Measurements from ENCODE around the gene LPCAT3. TPM values are rescaled to one million over a fixed set of nuclear protein-coding genes. Genes with fewer than 3 reads are reported as not detected.

The LPCAT3 gene
- total RNA-seq, 1 experiment from 2014 or later, result 54.3 TPM

DNA sequence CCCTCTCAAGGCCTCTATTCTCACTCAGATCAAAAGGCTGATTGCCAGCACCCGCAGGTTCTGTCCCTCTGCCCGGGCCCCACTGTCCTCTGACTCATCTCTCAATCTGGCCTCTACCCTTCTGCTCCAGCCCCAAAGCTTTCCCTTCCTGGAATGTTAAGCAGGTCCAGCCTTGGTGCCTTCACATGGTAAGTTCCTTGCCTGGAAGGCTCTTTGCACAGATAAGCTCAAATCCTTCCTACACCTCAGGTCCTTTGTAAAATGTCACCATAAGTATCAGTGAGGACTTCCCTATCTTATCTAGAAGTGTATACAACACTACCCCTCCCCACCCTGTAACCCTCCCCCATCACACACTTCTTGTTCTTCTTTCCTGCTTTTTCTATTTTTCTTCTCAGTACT is 22.2 kb downstream of the LPCAT3 start:
- no peak for TF ChIP-seq POLR2AphosphoS5 (IDR thresholded peaks at IDR 0.05; ENCODE audit: low read depth, low read length)
- TF ChIP-seq, protein P1, sequence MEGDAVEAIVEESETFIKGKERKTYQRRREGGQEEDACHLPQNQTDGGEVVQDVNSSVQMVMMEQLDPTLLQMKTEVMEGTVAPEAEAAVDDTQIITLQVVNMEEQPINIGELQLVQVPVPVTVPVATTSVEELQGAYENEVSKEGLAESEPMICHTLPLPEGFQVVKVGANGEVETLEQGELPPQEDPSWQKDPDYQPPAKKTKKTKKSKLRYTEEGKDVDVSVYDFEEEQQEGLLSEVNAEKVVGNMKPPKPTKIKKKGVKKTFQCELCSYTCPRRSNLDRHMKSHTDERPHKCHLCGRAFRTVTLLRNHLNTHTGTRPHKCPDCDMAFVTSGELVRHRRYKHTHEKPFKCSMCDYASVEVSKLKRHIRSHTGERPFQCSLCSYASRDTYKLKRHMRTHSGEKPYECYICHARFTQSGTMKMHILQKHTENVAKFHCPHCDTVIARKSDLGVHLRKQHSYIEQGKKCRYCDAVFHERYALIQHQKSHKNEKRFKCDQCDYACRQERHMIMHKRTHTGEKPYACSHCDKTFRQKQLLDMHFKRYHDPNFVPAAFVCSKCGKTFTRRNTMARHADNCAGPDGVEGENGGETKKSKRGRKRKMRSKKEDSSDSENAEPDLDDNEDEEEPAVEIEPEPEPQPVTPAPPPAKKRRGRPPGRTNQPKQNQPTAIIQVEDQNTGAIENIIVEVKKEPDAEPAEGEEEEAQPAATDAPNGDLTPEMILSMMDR (IDR thresholded peaks at IDR 0.05), result no peak
- TF ChIP-seq, protein P2, sequence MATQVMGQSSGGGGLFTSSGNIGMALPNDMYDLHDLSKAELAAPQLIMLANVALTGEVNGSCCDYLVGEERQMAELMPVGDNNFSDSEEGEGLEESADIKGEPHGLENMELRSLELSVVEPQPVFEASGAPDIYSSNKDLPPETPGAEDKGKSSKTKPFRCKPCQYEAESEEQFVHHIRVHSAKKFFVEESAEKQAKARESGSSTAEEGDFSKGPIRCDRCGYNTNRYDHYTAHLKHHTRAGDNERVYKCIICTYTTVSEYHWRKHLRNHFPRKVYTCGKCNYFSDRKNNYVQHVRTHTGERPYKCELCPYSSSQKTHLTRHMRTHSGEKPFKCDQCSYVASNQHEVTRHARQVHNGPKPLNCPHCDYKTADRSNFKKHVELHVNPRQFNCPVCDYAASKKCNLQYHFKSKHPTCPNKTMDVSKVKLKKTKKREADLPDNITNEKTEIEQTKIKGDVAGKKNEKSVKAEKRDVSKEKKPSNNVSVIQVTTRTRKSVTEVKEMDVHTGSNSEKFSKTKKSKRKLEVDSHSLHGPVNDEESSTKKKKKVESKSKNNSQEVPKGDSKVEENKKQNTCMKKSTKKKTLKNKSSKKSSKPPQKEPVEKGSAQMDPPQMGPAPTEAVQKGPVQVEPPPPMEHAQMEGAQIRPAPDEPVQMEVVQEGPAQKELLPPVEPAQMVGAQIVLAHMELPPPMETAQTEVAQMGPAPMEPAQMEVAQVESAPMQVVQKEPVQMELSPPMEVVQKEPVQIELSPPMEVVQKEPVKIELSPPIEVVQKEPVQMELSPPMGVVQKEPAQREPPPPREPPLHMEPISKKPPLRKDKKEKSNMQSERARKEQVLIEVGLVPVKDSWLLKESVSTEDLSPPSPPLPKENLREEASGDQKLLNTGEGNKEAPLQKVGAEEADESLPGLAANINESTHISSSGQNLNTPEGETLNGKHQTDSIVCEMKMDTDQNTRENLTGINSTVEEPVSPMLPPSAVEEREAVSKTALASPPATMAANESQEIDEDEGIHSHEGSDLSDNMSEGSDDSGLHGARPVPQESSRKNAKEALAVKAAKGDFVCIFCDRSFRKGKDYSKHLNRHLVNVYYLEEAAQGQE (IDR thresholded peaks at IDR 0.05; ENCODE audit: insufficient read depth in 1 of 2, low read depth in 2 of 2, low read length in 1 of 2), result no peak
- TF ChIP-seq TCF7L2 (IDR thresholded peaks at IDR 0.05; ENCODE audit: low read depth, low read length), result no peak
- no peak for TF ChIP-seq SIN3A (IDR thresholded peaks at IDR 0.05; ENCODE audit: borderline replicate concordance, insufficient read depth, low read depth, low read length)
- POLR2A ChIA-PET, result no interaction called here
- H3K27ac ChIP-seq (ENCODE audit: low read length), result no peak overlapping the region

DNA sequence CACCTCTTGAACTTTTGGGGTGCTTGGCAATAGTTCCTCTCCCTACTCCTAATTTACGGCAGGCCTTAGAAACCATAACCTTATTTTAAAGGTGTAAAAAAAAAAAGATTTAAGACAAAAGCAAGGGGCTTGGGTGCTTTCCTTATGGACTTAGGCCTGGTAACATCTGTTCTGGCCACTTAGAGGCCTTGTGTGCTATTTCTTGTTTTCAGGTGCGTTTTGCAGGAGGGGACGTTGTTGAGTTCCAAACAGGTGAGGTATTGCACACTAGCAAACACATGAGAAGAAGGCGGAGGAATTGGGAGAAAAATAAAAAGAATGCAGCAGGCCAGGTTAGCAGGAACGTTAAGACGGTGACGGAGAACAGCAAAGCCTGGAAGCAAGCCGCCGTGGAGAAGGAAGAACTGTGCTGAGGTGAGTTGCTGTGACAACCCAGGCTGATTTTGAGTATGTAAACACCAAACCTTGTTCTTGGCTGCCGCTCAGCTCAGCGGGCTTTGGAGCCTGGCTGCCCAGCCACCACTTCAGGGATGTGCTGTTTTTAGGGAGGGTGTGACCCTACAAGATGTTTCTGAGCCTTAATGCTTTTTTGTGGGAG is 30.2 kb downstream of the LPCAT3 start:
- TF ChIP-seq TCF7L2 (IDR thresholded peaks at IDR 0.05; ENCODE audit: low read depth, low read length), result no peak
- TF ChIP-seq, protein P1 (IDR thresholded peaks at IDR 0.05), result no peak
- no peak for TF ChIP-seq POLR2AphosphoS5 (IDR thresholded peaks at IDR 0.05; ENCODE audit: low read depth, low read length)
- no peak for TF ChIP-seq SIN3A (IDR thresholded peaks at IDR 0.05; ENCODE audit: borderline replicate concordance, insufficient read depth, low read depth, low read length)
- TF ChIP-seq, protein P2 (IDR thresholded peaks at IDR 0.05; ENCODE audit: insufficient read depth in 1 of 2, low read depth in 2 of 2, low read length in 1 of 2), result no peak
- Histone ChIP-seq H3K36me3 (ENCODE audit: control insufficient read depth, insufficient read depth, low read length) (no peaks in the 10 kb centered on the region), H3K27me3 (ENCODE audit: control insufficient read depth, insufficient read depth, low read length) (no peaks in the 10 kb centered on the region), H3K27ac (ENCODE audit: low read length) (no peak overlapping the region), H3K4me3 (ENCODE audit: low read depth in 2 of 2, low read length in 2 of 2) (no peak overlapping the region), H3K9me3 (ENCODE audit: control insufficient read depth, insufficient read depth, low read depth, low read length) (no peaks in the 10 kb centered on the region), H3K4me1 (ENCODE audit: control insufficient read depth, insufficient read depth, low read length) (no peaks in the 10 kb centered on the region)
- ATAC-seq, result no peak
- POLR2A ChIA-PET, result no interaction called here
- in situ Hi-C loops (cut with HindIII; ENCODE audit: low pct_unique_long_range_greater_than_20kb, low sequenced_read_pairs) (no loop called here), intact Hi-C loops (cut with micrococcal nuclease; ENCODE audit: unreplicated experiment) (no loop called here)
- BruUV-seq (replicated peaks), result TSS peak; percentile 39
- CTCF ChIA-PET, result no interaction called here
- DNase-seq (ENCODE audit: low read depth, low spot score), result no peak

More for the DNA sequence above, 22.2 kb downstream of the LPCAT3 start:
- intact Hi-C loops (cut with micrococcal nuclease; ENCODE audit: unreplicated experiment), result no loop called here
- DNase-seq (ENCODE audit: low read depth, low spot score) (no peak), ATAC-seq (no peak)
- Histone ChIP-seq H3K36me3 (ENCODE audit: control insufficient read depth, insufficient read depth, low read length) (no peaks in the 10 kb centered on the region), H3K9me3 (ENCODE audit: control insufficient read depth, insufficient read depth, low read depth, low read length) (no peaks in the 10 kb centered on the region), H3K27me3 (ENCODE audit: control insufficient read depth, insufficient read depth, low read length) (no peaks in the 10 kb centered on the region), H3K4me1 (ENCODE audit: control insufficient read depth, insufficient read depth, low read length) (no peaks in the 10 kb centered on the region), H3K4me3 (ENCODE audit: low read depth in 2 of 2, low read length in 2 of 2) (no peak overlapping the region)
- no TSS peak for BruUV-seq (replicated peaks)
- in situ Hi-C loops (cut with HindIII; ENCODE audit: low pct_unique_long_range_greater_than_20kb, low sequenced_read_pairs), result no loop called here
- CTCF ChIA-PET, result no interaction called here

Data from Panc1 (cell line).